Activated CD4-positive, alpha-beta T cell treated with anti-CD3 and anti-CD28 coated beads for 24 hours (primary cell): ENCODE data around the gene ATP5PO.
"Not testable (repeated sequence)": the region's sequence is repeated elsewhere in the genome, so short reads cannot be mapped to it uniquely, and the experiment has no call there.

Experiments
- DNase-seq, 2 donors: peaks; one replicate each; pipeline ENCODE4 v3.0.0-alpha.2; 2020; ENCODE audit warnings: low read depth in 2 of 2

The ATP5PO gene

GRCh38 chr21:33940881-33941245 is 25.3 kb upstream of the ATP5PO start:
- no peak for DNase-seq

DNA sequence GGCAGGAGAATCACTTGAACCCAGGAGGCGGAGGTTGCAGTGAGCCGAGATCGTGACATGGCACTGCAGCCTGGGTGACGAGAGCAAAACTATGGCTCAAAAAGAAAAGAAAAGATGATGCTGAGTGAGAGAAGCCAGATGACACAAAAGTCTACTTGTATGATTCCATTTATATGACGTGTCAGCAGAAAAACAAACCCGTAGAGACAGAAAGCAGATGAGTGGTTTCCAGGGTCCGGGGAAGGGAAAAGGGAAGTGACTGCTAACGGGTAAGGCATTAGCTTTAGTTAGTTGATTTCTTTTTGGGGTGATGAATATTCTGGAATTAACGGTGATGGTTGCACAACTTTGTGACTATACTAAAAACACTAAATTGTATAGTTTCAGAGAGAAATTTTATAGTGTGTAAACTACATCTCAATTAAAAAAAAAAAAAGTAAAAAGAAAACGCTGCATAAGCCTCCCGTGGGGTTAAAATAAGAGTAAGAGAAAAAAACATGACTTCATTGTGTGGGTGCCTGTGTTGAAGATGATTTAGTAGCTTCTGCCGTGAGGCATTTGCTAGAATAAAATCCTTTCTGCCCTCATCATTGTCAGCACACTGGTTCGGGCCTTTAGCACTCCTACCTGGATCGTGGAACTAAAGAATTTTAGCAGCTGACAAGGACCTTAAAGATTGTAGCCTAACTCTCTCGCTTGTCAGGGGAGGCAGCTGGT is 24.7 kb upstream of the ATP5PO start:
- no peak for DNase-seq

DNA sequence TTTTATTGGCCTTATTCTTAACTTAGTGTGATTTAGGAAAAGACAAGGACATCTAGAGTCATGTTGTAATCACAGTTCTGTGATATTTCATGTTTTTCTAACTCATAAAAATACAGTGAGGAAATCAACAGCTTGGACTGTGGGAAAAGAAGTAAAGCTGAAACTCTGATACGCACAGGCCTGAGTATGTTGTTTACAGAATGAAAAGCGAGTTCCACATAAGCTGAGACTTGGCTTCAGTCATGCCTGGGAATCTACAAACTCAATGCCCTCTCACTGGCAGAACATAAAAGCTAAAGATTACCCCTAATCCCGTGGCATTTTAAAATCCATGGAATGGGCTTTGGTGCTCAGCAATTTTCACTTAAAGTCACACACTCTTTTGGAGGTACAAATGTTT is 23.6 kb upstream of the ATP5PO start:
- DNase-seq = no peak

GRCh38 chr21:33938381-33938780 is 22.8 kb upstream of the ATP5PO start:
- DNase-seq = no peak

DNA sequence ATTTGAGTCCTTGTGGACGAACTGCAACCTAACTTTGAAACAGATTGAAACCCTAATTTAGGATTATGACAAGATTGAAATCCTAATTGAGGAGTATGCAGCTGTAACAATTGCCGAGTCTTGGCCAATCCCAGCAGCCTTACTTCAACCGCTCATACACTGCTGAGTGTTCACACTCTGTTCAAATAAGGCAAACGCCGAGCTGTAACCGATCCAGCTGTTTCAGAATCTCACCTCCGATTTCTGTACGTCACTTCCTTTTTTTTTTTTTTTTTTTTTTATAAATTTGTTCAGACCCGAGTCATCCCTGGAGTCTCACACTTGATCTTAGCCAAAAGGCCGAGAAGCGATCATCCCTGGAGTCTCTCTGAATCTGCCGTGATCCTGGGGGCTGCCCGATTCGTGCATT is 22.3 kb upstream of the ATP5PO start:
- no peak for DNase-seq

DNA sequence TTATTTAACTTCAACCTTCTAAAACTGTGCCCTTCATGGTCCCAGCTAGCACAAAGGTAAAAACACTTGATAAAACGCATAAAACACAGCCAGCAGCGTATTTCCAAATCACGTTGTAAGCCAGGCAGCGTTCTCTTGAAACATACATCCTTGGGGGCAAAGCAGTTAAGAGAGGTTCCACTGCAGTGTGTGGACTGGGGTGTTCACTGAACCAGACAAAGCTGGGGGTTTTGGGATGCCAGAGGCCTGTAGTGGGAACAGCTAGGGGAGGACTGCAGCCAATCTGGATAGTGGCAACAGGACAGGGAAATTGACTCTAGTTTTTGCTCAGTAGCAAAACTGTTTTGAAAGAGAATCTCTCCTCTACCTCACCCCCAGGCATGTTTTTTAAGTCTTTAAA is 21.5 kb upstream of the ATP5PO start:
- DNase-seq = no peak

- DNase-seq = no peak
Observed at GRCh38 chr21:33936301-33937038, 20.9 kb upstream of the ATP5PO start.

- no peak for DNase-seq
Observed at GRCh38 chr21:33932731-33933130, 17.1 kb upstream of the ATP5PO start.

DNA sequence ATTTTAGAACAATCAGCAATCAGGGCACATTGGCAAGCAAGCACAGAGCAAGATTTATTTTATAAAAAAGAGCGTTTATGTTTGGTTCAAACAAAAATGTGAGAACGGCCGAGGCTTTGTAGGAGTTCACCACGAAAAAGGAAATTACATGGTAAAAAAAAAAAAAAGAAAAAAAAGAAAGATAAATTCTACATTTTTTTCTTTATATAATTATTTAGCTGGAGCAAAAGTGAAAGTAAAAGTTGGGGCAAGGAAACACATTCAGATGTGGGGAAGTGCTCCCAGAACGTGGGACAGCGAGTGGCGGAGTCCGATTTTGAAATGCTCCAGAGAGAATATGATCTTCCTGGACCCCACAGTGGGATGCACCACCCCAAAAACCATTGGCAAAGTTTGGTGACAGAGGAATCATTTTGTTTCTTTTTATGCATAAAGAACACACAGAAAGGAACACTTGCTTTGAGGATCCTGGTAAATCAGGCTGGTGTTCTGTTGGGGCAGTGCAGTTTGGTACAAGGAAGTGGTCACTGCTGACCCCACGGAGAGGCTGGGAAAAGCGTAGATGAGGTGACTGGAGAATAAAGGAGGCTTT is 16.3 kb upstream of the ATP5PO start:
- DNase-seq = no peak

DNA sequence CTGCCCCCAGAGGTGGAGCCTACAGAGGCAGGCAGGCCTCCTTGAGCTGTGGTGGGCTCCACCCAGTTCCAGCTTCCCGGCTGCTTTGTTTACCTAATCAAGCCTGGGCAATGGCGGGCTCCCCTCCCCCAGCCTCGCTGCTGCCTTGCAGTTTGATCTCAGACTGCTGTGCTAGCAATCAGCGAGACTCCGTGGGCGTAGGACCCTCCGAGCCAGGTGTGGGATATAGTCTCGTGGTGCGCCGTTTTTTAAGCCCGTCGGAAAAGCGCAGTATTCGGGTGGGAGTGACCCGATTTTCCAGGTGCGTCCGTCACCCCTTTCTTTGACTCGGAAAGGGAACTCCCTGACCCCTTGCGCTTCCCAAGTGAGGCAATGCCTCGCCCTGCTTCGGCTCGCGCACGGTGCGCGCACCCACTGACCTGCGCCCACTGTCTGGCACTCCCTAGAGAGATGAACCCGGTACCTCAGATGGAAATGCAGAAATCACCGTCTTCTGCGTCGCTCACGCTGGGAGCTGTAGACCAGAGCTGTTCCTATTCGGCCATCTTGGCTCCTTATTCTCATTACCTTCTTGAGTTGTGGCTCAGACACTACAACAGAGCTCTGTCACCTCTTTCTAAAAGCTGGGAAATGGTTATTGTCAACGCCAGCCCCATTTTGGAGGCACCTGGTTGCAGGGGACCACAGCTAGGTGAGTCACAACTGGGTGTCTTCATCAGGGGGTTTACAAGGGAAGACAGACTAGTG is 15.6 kb upstream of the ATP5PO start:
- peak in 1 of 2 donors; percentile 53 for DNase-seq

DNA sequence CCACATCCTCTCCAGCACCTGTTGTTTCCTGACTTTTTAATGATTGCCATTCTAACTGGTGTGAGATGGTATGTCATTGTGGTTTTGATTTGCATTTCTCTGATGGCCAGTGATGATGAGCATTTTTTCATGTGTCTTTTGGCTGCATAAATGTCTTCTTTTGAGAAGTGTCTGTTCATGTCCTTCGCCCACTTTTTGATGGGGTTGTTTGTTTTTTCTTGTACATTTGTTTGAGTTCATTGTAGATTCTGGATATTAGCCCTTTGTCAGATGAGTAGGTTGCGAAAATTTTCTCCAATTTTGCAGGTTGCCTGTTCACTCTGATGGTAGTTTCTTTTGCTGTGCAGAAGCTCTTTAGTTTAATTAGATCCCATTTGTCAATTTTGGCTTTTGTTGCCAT is 10.6 kb upstream of the ATP5PO start:
- DNase-seq = not testable (repeated sequence)

GRCh38 chr21:33924766-33925100 is 9.1 kb upstream of the ATP5PO start:
- DNase-seq = no peak

- peak; percentile 90 to 91 for DNase-seq
Observed at GRCh38 chr21:33924079-33924765, 8.6 kb upstream of the ATP5PO start.

DNA sequence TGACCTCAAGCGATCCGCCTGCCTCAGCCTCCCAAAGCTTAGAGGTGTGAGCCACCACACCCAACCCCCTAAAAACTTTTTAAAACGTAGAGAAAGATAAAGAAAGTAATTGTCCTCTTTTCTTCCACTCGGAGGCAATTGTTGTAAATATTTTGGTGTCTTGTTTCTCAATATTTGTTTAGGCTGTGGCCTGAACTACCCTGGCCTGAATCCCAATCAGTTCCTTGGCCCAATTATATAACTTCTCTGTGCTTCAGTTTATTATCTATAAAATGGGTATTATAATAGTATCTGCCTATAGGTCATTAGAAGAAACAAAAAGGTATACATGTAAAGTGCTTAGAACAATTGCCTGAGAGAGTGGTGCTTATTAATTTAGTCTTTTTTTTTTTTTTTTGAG is 1.8 kb upstream of the ATP5PO start:
- DNase-seq = no peak

GRCh38 chr21:33916200-33916567 is 580 bp upstream of the ATP5PO start:
- no peak for DNase-seq

DNA sequence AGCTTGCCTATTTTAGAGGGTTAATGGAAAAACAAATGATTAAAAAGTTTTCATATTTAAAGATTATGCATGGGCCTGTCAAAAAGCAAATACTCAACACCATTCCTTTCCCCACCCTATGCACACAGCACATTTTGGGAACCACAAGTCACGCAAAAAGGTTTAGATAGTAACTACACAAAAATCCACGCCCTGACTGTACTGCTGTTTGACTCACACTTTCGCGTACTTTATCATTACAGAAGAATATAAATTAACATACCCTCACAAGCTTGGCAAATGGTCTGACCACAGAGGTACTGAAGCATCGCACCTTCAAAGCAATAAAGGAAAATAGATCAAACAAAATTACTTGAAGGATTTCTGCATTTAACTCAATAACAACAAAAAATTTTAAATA is 1.4 kb downstream of the ATP5PO start:
- no peak for DNase-seq

GRCh38 chr21:33909756-33910155 is 5.8 kb downstream of the ATP5PO start:
- no peak for DNase-seq

DNA sequence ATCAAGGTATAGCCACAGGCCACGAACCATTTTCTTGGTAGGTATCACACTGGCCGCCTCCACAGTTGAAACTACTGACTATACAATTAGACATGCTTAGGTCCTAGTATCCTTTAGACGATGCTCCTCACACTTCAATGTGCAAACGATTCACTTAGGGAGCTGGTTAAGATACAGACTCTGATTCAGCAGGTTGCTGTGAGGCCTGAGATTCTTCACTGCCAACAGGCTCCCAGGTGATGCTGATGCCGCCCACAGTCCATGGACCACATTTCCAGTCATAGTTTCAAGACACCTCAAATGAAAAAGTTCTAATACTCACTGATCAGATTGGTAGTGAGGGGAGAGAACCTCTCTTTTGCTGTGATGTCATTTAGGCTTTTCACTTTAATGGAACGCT is 6.8 kb downstream of the ATP5PO start:
- DNase-seq = no peak

DNA sequence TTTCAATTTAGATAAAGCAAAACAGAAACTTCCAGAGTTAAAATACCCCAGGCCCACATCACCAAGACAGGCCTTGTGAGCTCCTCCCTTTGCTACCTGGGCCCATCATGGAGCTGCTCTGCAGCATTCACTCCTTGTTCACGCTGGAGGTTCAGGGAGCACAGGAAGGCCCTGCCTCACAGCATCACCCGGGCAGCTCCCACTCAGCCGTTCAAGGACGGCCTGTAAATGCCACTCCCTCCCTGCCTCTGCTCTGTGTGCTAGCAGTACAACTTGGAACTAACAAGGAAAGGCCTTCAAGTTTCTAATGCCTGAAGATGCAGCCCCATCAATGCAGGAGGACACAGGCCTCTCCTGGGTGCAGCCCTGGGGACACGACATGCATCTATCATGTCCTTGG is 11.6 kb downstream of the ATP5PO start:
- DNase-seq = no peak

DNA sequence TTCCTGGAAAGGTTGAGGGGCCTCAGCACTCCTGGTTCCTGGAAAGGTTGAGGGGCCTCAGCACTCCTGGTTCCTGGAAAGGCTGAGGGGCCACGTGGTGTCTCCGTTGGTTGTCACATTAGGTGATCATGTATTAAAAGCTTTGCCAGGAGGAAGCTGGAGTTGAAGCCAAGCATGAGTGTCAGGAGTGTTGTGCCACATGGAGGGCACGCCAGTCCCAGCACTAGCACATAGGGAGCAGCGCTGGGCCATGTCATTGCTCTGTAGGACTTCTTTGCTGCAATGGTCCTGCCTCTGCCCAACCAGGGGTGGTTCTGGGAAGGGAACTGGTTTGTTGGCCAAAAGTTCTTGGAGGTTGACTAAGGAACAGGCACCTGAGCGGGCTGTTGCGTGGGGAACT is 13.3 kb downstream of the ATP5PO start:
- no peak for DNase-seq

GRCh38 chr21:33901412-33902288 is 14.0 kb downstream of the ATP5PO start:
- DNase-seq = no peak
